HG02943 (cell line): ENCODE data around the gene ZNF428.
"Not testable (repeated sequence)": the region's sequence is repeated elsewhere in the genome, so short reads cannot be mapped to it uniquely, and the experiment has no call there.

ENCODE experiments used
- ATAC-seq: cut with Tn5 transposase; IDR thresholded peaks from one replicate; pipeline ENCODE4 v1.9.1; 2021; ENCODE audit warnings: mild to moderate bottlenecking, low read depth, moderate library complexity; ENCODE audit not compliant: unreplicated experiment

Gene ZNF428

GRCh38 chr19:43620061-43621001 is 902 bp upstream of the ZNF428 start:
- peak; percentile 5 for ATAC-seq

- peak; percentile 22 for ATAC-seq
These were observed 538 bp downstream of the ZNF428 start for GRCh38 chr19:43618921-43619261.

GRCh38 chr19:43616954-43617353 is 2.5 kb downstream of the ZNF428 start:
- ATAC-seq: no peak

GRCh38 chr19:43616306-43616705 is 3.1 kb downstream of the ZNF428 start:
- ATAC-seq: no peak

GRCh38 chr19:43612374-43612773 is 7.1 kb downstream of the ZNF428 start:
- no peak for ATAC-seq

- ATAC-seq: no peak
These were observed 7.6 kb downstream of the ZNF428 start, which contains the start of gene SRRM5 for GRCh38 chr19:43611788-43612187. Gene SRRM5 (plus strand): TSS chr19:43612088. CDS start chr19:43612122, 34 bp downstream.

GRCh38 chr19:43610493-43610892 is 8.9 kb downstream of the ZNF428 start:
- no peak for ATAC-seq

- ATAC-seq: no peak
These were observed 9.6 kb downstream of the ZNF428 start for GRCh38 chr19:43609872-43610271.

- no peak for ATAC-seq
These were observed 11.9 kb downstream of the ZNF428 start for GRCh38 chr19:43607238-43608205.

GRCh38 chr19:43606569-43607229 is 12.7 kb downstream of the ZNF428 start:
- ATAC-seq: no peak

- no peak for ATAC-seq
These were observed 13.4 kb downstream of the ZNF428 start for GRCh38 chr19:43605875-43606568.

GRCh38 chr19:43600326-43600725 is 19.1 kb downstream of the ZNF428 start:
- not testable (repeated sequence) for ATAC-seq

GRCh38 chr19:43599635-43600295 is 19.7 kb downstream of the ZNF428 start:
- ATAC-seq: no peak

GRCh38 chr19:43598445-43599240 is 20.8 kb downstream of the ZNF428 start:
- no peak for ATAC-seq

- ATAC-seq: no peak
These were observed 21.6 kb downstream of the ZNF428 start for GRCh38 chr19:43597876-43598275.

- no peak for ATAC-seq
These were observed 22.5 kb downstream of the ZNF428 start for GRCh38 chr19:43596842-43597461.

GRCh38 chr19:43595999-43596841 is 23.2 kb downstream of the ZNF428 start, which contains the start of the genes IRGQ and ZNF576:
Gene IRGQ (minus strand): TSS chr19:43596134. CDS start chr19:43595338, 796 bp downstream.
Gene ZNF576 (plus strand): TSS chr19:43596595. CDS start chr19:43597109, 514 bp downstream.
- peak; percentile 78 for ATAC-seq
